ENCODE measurements around the gene ANKFN1. TPM values are rescaled to one million over a fixed set of nuclear protein-coding genes. Genes with fewer than 3 reads are reported as not detected.

ANKFN1 gene
- total RNA-seq, 1 donor, result under 0.01 TPM

DNA sequence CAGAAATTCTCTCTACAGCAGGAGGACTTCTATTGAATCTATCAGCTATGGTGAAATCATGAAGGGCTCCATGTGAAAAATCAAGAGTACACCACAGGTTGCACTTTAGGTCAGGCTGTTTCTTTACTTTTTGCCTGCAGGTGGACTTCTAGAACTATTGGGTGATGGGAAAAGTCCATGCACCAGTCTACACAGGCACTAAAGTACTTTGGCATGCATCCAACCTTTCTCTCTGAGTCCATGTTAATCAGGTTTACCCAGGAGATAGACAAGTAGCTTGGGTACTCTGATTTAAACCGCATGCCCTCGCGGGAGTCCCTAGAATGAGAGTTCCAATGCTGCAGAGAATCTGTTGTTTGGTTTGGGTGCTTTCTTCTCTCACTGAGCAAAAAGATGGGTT lies 9.1 kb upstream of the ANKFN1 start:
- DNase-seq (ENCODE audit: low read depth in 2 of 3, low spot score in 2 of 3), result no peak

DNA sequence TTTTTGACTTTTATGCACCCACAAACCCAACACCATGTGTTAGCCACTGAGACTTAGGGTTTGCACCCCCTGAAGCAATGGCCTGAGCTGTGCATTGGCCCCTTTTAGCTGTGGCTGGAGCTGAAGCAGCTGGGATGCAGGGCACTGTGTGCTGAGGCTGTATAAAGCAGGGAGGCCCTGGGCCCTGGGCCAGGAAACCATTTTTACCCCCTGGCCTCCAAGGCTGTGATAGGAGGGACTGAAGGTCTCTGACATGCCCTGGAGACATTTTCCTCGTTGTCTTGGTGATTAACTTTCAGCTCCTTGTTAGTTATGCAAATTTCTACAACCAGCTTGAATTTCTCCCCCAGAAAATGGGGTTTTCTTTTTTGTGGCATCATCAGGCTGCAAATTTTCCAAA lies 6.7 kb upstream of the ANKFN1 start:
- DNase-seq (ENCODE audit: low read depth in 2 of 3, low spot score in 2 of 3), result no peak

DNA sequence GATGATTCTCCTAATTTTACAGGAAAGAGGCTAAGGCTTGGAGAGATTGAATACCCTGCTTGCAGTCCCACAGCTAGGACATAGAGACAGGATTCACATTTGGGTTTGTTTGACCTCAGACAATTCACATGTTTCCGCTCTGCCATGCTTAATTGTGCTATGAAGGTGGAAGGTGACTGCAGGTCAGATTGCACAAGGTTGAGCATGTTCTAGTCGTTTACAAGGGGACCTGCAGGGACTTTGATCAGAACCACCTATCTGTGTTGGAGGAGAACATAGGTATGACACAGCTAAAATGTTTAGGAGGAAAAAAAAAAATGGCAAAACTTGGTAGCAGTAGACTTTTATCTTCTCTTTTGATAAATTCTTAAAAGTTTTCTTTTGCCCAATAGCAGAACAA lies 4.9 kb upstream of the ANKFN1 start:
- DNase-seq (ENCODE audit: low read depth in 2 of 3, low spot score in 2 of 3), result no peak

DNA sequence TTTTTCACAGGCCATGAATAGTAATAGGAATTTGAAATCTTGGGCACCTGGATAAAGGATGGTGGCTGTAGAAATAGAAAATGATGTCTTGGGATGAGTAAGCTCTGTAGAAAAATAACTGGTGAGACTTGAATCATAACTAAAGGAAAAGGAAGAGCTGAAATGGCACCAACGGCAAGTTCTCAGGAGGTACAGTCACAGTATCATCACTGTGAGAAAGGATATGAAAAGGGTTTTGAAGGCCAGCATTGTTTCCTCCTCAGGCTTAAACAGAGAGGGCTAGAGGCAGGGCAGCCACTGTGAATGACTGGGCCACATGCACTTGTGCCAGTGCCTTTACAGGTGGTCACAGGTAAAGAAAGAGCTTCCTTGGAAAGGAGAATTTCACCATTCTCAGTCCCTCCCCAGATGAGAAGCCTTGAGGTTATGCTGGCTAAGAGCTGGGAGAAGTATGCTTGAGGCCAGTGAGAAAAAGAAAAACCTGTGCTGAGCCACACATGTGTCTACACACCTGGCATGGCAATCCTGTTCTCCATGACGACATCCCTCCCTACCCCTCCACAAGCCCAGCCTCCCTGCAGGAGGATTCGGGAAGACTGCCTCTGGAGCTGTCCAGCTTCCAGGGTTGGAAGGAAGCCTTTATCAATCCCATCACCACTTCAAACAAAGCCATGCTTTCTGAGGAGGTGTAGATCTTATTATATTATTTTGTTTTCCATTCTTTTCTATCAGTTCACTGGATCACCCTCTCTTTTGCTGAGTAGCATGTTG lies 3.8 kb upstream of the ANKFN1 start:
- no peak for DNase-seq (ENCODE audit: low read depth in 2 of 3, low spot score in 2 of 3)

DNA sequence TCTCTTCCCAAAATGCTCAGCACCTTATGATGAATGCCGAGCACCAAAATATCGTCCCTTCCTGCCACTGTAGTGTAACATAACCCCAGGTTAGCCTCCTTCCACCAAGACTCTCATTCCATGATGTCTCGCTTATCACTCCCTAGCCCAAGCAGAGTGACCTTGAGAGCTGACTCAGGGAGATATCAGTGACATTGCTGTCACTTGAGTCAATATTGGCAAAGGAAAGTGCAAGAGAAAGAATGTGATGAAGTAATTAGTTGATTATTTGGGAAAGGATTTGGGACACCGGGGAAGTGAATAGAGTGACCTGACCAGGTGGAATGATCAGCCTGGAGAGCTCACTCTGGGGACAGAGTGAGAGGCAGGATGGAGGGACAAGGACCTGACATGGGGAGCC lies 2.6 kb upstream of the ANKFN1 start:
- DNase-seq (ENCODE audit: low read depth in 2 of 3, low spot score in 2 of 3), result no peak

DNA sequence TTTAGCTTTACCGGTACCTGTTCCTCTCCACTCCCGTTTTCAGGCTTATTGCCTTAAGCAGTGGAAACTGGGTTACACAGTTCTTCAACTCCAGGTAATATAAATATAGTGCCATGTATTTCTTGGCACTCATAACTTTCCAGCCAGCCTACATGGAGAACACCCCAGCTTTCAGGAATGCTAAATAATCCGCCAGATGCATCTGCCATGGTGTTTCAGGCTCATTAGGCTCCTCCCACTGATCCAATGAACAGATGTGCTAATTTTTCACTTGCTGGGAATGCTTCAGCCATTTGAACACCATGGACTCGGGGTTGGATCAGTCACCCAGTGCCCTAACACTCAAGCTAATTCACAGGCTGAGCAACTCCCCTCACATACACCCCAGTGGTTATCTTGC lies 4.6 kb downstream of the ANKFN1 start:
- no peak for DNase-seq (ENCODE audit: low read depth in 2 of 3, low spot score in 2 of 3)

DNA sequence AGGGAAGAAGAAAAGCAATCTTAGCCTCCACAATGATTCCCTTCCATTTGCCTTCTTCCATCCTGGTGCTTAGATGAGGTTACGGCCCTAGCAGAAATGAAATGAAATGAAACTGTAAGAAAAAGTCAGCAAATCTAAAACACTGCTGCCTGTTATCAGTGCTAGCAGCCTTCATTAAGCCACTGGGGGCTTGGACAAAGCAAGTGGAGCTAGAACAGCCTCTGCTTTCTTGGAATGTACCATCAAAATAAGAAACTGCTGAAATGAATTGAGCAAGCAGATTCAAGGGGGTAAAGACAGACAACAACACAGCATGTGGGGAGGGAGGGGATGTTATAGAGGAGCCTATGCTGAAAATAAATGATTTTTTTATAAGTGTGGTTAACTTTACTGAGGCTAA lies 5.1 kb downstream of the ANKFN1 start:
- no peak for DNase-seq (ENCODE audit: low read depth in 2 of 3, low spot score in 2 of 3)

DNA sequence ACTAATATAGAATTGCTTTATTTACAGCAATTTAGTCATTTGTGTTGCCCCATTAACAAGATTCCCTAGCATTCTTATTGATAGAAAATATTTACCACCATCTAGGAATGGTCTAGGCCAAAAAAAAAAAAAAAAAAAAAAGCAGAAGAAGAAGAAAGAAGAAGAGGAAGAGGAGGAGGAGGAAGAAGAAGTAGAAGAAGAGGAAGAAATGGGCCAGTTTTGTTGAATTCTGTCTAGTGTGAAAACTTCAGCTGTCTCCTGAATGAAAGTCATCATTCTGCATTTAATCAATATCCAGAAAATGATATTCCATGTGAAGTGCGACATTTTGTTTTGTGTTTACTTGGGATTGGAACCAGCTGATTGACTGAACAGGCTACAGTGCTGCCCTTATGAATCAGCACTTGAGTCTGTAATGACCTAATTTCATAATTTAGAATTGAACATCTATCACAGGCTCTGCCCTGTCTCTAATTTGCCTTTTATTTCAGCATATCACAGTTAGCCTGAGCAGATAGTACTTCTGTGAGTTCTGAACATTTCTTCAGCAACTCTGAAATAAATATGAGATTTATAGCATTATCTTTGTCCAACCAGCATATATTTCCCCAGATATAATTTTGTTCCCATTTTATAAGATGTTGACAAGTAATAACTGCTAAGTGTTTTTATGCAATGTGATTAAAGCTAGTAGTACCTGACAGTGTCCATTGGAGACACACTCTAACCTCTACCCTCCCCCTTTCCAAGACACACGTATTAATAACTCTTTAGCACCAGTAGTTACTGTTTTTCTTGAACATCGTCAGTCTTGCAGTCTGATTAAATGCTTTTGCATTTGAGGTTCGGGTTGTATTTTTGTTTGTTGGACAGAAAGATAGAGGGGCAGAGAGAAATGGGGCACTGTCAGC lies 5.9 kb downstream of the ANKFN1 start:
- no peak for DNase-seq (ENCODE audit: low read depth in 2 of 3, low spot score in 2 of 3)

DNA sequence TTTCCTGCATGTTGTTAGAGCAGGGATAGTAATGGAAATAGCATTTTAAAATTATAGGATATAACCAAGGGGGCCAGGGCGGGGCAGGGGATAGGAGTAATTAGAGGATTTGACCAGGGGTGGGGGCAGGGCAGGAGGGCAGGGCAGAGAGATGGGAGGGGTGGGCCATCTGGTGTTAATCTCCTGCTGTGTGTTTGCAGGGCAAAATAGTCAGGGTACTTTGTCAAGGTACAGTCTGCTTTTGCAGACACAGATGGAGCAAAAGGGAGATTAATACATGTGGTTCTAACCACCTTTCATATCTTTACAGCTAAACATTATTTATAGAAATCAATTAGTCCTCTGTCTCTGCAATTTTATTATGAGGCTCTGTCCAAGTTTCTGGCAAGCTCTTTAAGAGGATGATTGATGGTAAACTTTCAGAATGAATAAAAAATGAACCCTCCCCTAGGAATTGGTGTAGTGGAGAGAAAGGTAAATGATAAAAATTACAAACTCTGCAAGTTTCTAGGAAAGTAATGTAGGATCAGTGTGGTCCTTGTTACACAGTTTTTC lies 6.6 kb downstream of the ANKFN1 start:
- DNase-seq (ENCODE audit: low read depth in 2 of 3, low spot score in 2 of 3), result no peak

DNA sequence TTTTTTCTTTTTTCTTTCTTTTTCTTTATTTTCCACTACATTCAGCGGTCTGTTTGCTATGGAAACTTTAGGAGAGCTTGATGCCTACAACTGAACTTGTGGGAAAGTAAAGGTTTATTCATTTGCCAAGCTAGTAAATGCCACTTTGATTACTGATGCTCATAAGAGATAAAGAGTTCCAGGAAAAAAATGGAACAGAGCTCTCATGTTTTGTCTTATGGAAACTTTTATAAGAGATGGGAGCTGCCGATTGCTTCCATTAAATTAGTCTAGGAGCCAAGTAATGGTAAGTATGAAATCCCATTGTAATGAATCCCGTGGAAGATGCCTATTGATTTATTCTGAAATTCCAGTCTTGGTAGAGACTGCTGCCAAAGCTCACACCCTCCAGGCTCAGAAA lies 7.1 kb downstream of the ANKFN1 start:
- DNase-seq (ENCODE audit: low read depth in 2 of 3, low spot score in 2 of 3), result no peak

DNA sequence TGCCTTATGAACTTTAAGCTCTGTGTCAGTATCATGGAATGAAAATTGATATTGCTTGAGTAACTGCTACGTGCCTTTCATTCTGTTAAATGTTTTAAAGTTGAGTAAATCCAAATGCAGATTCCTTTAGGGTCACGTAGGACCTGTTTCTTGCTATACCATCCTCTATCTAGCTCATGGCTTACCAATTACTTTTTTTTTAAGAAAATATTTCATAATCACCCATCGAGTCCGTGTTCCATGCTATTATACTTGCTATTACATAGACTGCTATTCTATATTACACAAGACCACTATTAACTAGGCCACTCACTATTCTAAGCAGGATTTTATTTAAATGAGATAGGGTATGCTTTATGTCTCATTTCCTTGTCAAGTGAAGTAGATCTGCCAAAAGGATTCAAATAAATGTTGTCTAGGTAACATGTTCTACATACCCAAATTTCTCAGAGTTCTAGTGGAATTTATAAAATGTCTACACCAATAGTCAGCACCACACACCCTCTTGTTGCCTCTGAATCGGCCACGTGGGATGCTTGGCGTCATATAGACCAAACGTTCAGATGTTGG lies 11.9 kb downstream of the ANKFN1 start:
- DNase-seq (ENCODE audit: low read depth in 2 of 3, low spot score in 2 of 3), result no peak

DNA sequence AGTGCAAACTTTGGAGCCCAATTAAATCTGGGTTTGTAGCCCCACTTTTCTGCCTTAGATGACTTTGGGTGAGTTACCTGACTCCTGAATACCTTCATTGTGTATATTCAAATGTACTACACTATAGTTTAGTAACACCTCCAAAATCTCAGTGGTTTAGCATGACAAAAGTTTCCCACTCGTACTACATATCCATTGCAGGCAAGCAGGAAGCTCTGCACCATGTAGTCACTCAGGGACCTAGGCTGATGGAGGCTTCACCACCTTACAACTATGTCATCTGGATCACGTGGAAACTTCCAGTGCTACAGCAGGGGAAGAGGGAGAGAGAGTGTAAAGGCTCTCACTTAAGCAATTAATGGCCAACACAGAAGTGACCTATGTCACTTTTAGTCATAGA lies 14.2 kb downstream of the ANKFN1 start:
- no peak for DNase-seq (ENCODE audit: low read depth in 2 of 3, low spot score in 2 of 3)

DNA sequence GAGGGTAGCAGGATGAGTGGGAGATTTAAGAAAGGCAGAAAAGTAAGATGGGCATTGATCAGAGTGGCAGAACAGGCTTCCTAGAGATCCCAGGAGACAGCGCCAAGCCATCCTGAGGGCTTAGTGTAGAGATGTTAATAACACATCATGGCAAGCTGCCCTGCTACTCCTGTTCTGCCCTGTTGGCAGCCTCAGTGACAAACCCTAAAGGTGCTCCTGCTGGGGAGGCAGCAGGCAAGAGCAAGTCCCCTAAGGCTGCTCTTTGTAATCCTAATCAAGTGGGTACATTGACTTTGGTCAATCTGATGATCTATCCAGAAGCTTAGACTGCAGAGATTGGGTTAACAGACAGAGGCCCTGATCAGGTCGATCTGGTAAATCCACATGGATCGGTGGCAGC lies 16.3 kb downstream of the ANKFN1 start:
- DNase-seq (ENCODE audit: low read depth in 2 of 3, low spot score in 2 of 3), result no peak

DNA sequence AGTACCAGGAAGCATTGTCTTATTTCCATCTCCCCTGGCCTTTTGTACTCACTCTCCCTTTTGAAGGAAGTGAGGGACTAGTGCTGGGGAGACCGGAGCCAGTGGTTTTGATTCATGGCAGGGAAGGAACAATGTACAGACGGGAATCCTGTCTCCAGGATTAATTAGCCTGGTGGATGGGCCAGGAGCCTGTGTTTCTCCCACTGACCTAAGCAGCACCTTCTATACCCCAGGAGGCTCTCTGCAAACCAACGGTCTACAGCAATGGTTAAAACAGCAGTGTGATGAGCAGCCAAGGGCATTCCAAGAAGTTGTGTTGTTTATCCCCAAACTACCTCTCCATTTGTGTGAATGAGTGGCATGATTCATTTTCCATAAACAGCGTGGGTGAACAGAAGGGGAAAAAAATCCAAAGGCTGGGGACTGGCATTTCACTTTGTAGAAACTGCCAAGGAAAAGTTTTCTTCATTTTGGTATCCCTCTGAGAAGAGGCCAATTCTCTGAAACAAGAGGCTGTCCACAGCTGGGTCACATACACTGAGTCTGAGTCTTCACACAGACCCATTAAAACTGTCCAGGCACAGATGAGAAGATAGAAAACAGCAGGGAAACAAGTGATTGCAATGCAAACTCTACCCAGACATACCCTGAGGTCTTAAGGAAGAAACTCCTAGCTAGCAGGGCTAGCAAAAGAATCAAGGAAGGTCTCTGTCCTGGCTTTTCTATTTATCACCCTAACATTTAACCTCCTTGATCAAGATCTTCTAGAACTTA lies 18.1 kb downstream of the ANKFN1 start:
- no peak for DNase-seq (ENCODE audit: low read depth in 2 of 3, low spot score in 2 of 3)

DNA sequence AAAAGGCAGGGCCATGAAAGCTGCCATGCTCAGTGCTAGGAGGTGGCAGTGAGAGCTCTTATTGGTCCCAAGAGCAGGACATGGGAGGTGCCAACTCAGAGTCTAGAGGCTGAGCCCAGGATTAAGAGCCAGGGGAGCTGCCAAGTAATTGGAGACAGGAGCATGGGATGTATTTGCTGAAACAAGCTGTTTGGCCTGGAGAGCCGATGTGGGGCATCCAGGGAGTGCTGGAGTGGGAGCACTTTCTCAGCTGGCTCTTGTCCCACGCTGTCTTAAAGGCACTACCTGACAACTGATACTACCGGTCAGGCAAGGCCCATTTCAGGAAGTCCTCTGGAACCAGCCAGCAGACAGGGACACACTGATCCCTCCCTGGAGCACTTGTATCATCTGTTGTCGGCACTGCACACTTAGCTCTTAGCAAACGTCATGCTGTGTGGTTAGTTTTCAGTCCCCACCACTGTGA lies 19.3 kb downstream of the ANKFN1 start:
- DNase-seq (ENCODE audit: low read depth in 2 of 3, low spot score in 2 of 3), result no peak

DNA sequence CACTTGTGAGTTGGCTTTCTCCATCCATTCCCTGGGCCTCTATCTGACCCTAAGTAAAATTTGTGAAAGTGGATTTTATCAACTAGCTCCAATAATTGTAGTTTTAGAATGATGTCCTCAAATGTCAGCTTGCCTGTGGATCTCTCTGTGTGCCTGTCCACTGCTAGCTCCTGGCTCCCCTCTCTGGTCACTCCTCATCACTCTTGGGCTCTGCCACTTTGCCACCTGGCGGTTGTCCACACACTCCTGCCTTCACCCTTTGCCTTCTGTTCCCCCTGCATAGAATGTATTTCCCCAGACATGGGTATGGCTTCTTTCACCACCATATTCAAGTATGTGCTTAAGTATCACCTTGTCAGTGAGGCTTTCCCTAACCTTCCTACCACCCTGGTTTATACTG lies 19.8 kb downstream of the ANKFN1 start:
- DNase-seq (ENCODE audit: low read depth in 2 of 3, low spot score in 2 of 3), result no peak

DNA sequence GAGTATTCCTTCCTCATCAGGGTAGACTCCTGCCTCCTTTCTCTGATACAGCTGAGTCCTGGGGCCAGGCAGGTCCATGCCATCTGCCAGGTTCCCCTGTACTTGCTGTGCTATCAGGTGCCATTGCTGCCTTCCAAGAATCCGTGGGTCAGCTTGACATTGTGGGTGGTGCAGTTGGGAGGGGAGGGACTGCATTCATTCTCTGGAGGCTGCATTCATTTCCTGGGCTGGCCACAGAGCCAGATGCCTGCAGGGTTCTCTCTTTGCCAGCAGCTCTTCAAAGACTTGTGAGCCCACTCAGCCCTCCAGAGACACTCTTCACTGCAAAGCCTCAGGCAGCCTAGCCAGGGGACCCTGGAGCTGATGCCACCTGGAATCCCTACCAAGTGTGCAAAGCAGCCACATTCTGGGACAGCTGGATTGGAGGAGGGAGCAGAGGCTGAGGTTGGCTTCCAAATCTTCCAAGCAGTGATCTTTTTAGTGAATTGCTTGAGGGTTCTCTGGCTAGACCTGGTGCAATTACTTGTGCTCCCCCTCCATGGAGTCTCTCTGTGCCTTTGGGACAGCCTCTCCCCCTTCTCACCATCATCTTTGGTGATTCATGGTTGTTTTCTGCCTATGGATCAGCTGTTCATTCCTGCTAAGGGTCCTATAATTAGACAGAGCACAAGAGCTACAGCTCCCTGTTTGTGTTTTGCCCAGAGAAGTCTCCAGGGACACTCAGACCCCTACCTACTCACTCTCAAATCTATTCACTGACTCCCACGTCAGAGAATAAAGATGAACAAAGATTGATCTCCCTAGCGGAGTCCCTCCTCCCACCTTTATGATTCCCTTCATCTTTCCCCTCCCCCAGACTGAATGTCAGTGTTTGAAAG lies 20.9 kb downstream of the ANKFN1 start:
- DNase-seq (ENCODE audit: low read depth in 2 of 3, low spot score in 2 of 3), result peak in 1 of 3 donors; percentile 6

DNA sequence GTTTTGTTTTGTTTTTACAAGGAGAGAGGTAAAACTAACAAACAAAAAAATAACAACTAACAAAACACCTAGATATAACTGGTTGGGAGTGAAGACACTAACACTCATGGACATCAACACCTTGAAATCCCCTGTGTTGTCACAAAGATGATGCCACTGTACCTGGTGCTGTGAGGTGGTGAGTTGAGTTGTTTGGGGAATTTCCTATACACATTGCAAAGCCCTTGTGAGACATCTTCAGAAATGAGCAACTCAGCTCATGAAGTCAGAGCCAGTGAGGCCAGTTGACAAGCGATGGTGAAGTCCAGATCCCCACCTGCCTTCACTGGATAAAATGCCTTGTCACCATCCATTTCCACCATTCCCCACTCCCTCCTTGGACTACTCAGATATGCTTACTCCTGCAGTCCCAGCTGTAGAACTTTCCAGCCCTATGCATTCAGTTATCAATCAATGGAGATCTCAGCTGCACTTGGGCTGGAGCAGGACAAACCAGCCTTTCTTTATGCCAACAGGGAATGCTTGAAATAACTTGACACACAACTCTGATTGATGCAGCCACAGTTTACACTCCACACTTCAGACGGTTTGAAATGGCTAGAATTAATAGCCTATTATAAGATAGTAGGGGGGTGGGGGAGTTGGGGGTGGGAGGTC lies 22.2 kb downstream of the ANKFN1 start:
- no peak for DNase-seq (ENCODE audit: low read depth in 2 of 3, low spot score in 2 of 3)

DNA sequence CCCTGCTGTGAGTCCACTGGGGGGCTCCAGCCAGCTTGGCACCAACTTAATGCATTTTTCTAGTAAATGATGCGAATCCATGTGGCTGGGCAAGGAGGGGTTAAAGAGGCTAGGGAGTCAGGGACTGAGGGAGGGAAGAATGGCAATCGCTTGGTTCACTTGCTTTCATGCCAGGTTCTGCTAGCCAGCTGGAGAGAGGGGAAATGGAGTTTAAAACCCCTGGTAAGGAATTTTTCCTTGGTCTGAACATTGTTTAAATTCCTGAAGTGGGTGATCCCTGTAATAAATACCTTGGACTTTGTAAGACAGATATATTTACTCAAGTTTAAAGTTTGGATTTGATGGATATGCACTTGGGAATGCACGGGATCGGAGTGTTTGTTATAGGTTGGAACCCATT lies 22.8 kb downstream of the ANKFN1 start:
- no peak for DNase-seq (ENCODE audit: low read depth in 2 of 3, low spot score in 2 of 3)
